ENCODE data around the gene CA9.

- TF ChIP-seq ZNF696 (CRISPR knock-in tag; conservative IDR thresholded peaks at IDR 0.05) (no peak), SLC30A9 (CRISPR knock-in tag; IDR thresholded peaks at IDR 0.05) (no peak), JUN (IDR thresholded peaks at IDR 0.05; ENCODE audit: borderline replicate concordance, low read depth, low read length) (no peak), JUN (CRISPR knock-in tag; IDR thresholded peaks at IDR 0.05; ENCODE audit: borderline replicate concordance) (no peak), THRA (IDR thresholded peaks at IDR 0.05) (no peak), POLR2AphosphoS5 (IDR thresholded peaks at IDR 0.05; ENCODE audit: control insufficient read depth, insufficient read depth, low read depth, low read length) (no peak), USF2 (CRISPR knock-in tag; IDR thresholded peaks at IDR 0.05) (no peak), ZNF232 (CRISPR knock-in tag; IDR thresholded peaks at IDR 0.05) (no peak), CTCF (IDR thresholded peaks at IDR 0.05 in 2 of 3, conservative IDR thresholded peaks at IDR 0.05 in 1 of 3; ENCODE audit: insufficient read depth in 2 of 3, low read depth in 1 of 3, low read length in 3 of 3) (no peak), NR2C2 (CRISPR knock-in tag; IDR thresholded peaks at IDR 0.05) (no peak), NR2C2 (tag; IDR thresholded peaks at IDR 0.05) (no peak), SIN3B (IDR thresholded peaks at IDR 0.05; ENCODE audit: low read depth) (no peak), JUND (IDR thresholded peaks at IDR 0.05; ENCODE audit: borderline replicate concordance, low read depth, low read length) (no peak), JUND (tag; IDR thresholded peaks at IDR 0.05; ENCODE audit: borderline replicate concordance, low read depth, low read length) (no peak), RAD21 (CRISPR knock-in tag; conservative IDR thresholded peaks at IDR 0.05 in 1 of 2, IDR thresholded peaks at IDR 0.05 in 1 of 2) (no peak), BRF2 (IDR thresholded peaks at IDR 0.05; ENCODE audit: borderline replicate concordance, insufficient read depth, insufficient read length) (no peak), TAF1 (IDR thresholded peaks at IDR 0.05; ENCODE audit: control insufficient read depth, extremely low read depth, insufficient read depth, low read length, severe bottlenecking) (no peak)
Measured at GRCh38 chr9:35681341-35682002, 7.7 kb downstream of the CA9 start.

All from K562 (cell line).